Measurements from ENCODE around the gene TICAM2.

Gene TICAM2

DNA sequence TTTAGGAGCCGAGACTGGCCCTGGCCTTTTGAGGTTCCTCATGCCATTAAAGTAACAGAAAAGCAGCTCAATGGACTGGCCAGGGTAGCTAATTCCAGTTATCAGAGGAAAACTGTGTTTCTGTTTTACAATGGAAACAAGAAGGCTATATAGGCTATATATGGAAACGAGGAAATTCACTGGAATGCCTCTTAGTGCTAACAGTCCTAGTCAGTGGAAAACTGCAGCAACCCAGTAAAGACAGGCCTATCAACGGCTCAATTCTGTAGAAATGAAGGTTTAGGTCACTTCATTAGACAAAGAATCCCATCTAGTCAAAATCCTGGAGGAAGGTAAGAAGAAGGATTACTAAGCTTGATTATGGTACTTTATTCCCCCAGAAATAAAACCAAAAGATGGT is 3.2 kb upstream of the TICAM2 start:
- DNase-seq, result no peak

DNA sequence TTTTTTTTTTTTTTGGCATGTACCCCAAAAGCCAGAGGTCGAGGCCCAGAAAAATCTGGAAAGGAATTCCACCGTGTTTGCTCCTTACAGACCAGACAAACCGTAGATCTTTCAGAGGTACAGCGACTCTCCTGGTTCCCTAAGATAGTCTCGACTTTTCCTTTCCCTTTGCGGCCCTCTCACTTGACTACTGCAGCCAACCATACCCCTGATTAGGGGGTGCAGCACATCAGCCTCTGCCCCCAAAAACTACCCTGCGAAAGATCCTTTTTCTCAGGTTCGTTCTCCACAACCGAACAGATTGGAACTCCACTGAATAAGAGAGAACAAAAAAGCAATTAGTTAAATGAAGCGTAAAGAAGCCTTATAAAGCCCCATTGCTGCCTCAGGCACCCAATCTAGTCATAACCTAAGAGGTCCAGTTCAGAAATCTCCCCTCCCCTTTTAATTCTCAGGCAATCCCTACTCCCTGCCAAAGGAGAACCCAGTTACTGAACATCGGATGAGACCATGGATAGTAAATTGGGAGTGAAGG is 379 bp upstream of the TICAM2 start:
- DNase-seq, result no peak

DNA sequence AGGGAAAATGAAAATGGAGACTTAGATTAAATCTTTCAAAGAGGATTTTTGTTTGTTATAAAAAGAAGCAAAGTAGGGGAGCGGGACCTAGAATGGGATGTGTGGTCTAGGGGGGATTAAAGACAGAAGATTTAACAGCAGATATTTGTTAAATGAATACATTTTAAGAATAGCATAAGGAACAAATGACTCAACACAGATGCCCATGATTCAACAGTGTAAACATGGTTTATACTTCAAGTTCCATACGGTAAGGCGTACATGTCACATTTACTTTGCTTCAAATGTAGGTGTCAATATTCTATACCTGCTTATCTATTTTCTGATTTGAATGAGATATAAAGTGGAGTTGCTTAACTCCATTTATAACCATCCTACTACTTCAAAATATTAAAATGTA is 1.5 kb downstream of the TICAM2 start:
- DNase-seq, result no peak

DNA sequence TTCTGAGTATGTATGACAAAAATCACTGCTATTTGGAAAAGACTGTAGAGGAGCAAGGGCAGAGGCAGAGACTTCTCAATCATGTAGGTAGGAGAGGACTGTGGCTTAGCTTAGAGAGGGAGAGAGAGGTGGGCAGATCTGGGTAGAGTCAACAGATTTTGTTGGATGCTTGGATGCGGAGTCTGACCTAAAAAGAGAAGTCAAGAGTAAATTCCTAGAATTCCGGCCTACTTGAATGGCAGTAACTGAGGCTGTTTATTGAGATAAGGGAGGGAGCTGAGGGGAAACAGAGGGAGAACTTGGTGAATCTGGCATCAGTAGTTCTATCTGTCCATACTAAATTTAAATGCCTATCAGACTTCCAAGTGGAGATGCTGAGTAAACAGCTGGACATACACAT is 2.4 kb downstream of the TICAM2 start:
- DNase-seq, result no peak

DNA sequence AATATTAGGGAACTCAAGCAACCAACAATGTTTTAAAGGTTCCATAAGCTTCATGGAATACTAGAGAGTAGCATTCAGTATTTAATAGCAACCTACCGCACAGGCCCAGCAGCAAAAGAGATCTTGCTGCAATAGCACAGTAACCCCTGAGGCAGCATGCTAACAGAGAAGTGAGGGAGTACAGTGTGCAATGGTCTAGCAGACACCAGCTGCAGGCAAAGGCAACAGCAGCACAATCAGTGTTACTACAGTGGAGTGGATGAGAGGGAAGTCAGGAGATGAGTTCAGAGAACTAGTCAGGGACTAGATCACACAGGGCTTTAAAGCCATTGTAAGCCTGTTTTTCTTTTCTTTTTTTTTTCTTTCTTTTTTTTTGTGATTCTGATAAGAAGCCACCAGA is 2.8 kb downstream of the TICAM2 start:
- peak; percentile 39 for DNase-seq

DNA sequence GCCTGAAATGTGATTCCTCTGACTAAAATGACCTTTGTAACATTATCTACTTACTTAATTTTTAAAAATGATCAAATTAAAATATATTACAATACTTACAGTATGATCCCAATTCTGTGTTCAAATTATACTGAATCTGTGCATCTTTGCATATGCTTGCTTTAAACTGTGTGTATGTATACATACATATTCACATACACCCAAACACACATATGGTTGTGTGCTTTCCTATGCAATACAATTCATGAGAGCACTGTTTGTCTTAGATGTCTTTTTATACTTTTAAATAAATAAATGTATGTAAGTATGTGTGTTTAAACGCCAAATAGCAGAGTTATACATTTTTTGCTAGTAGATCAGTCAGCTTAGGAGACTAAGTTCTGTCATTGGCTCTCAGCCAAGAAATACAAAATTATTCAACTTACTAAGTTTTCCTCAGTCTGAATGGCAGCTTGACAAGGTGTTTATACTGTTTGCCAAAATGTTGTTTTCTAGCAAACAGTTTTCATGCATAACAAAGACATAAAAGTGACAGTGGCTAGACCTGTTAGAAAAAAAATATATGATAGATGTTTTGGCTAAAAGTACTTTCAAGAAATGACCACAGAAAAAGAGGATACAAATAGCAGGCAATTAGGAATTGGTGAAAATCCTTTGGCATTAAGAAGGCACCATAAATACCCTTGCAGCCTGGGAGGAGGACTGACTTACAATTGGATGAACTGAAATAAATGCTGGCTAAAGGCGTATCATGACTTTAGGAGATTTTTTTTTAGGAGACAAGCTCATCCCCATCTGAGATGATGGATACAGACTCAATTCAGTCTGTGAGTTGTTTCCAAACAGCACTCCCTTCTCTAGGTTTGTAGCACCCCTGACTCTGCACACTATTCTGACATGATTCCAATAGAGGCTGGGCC is 7.9 kb downstream of the TICAM2 start:
- DNase-seq, result no peak

DNA sequence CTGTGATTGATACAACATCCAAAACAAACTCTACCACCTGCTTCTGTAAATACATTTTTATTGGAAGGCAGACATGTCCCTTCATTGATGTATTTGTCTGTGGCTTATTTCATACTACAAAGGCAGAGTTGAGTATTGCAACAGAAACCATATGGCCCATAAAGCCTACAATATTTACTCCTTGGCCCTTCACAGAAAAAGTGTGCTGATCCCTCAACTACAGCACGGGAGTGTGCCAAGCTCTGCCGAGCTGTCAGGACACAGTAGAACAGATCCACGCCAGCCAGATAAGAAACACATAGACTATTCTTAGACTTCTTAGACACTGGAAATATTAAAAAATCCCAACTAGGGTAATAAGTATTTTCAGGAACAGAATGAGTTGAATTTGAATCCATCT is 13.2 kb downstream of the TICAM2 start:
- DNase-seq, result no peak

DNA sequence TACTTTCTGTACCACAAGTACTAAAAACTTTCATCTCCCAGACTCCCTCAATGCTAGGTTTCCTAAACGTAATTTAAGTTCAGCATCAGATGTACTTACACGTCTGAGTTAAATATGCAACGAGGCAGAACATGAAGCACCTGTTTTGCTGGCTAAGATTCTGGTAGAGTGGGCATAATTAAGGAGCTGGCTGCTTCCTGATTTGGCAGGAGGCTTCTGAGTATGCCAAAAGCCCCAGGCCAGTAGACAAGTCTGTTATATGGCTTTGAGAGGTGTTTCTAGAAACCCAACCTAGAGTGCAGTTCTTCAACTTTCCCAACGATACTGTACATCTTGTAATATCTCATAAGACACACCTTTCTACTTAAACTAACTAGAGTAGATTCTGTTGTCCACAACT is 13.6 kb downstream of the TICAM2 start:
- no peak for DNase-seq

DNA sequence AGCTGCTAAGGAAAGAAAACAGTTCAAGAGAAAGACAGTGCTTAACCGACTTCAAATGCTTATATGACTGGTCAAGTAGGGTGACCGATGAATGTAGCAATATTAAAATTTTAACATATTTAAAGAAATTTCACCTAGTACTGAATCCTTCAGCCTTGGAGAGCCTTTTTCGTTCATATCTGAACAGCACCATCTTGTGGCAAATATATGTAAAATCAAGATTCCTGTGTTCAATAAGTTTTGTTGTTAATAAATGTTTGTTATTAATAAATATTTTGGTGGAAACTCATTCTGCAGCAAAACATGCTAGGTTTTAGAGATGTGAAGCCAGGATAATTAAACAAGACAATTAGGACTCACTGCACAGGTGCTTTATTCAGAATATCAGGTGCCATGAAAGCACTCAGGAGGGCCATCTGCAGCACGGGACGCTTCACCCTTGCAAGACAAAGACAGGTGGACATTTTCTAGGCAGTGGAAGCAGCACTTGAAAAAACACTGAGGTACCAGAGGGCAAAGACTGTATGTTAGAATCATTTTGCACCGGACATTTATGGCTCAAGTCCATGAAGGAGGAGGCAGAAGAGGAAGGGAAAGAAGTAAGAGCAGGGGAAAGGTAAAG is 15.6 kb downstream of the TICAM2 start:
- DNase-seq, result peak; percentile 28

DNA sequence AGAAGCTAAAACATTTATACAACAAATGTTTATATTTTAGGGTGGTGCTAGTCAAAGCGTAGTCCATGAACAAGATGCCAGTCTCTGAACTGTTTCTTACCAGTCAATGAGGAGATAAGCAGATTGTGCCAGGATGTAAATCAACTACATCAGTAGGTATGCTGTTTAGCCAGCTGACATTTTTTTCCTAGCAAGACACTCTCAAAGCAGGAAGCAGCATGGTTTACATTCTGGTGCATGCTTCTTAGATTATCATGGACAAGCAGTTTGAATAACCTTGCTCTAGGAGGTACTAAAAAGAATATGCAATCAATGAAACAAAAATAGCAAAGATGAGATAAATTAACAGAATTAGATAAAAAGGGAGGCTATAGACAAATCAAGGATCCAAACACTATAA is 17.0 kb downstream of the TICAM2 start:
- no peak for DNase-seq

DNA sequence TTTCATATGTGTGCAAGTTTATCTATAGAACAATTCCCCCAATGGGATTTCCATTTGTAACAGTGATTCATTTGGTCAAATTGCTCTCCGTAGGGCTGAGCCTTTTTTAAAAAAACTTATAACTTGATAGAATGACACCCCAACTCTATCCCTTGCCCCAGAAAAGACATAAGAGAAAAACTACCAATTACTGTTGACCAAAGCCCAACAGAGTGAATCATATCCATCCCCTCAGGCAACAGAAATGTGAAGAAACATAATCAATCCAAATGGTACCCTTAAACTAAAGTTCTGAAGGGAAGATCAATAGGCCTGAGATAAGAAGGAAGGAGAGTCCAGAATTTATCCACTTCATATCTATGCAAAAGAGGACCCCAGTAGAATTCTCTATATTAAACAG is 17.8 kb downstream of the TICAM2 start:
- DNase-seq, result no peak

DNA sequence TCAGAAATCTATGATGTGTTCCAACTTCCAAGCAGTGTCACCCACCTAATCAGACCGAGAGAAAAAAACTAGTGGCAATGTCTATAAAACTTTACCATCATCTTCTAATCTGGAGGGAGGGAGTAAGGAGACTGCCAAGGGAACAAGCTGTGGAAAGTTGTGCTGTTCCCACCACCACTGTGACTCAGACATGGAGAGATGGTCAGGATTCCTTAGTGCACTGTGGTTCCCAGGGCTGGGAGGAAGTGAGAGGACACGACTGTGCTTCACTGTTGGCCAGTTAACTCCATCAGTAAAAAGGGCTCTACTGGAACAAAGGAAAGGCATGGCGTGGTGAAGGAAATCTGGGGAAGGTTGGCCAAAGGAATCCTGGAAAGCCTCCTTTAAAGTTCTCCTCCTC is 18.8 kb downstream of the TICAM2 start:
- DNase-seq, result no peak

DNA sequence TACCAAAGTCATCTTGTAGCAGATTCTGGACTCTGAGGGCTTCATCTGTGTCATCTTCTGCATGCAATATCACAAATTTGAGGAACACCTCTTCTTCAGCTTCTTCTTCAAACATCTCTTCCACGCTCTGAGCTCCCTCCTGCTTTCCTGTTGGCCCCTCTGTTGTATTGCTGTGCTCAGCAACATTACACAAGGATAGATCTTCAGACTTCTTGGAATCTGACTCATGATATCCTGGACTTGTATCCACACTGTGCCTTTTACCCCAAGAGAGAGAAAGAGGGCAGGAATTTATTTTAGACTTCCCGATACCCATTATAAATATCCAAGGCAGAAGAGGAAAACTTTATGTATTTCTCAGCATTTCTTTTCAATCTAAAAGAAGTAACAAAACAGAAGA is 21.3 kb downstream of the TICAM2 start:
- DNase-seq, result no peak

DNA sequence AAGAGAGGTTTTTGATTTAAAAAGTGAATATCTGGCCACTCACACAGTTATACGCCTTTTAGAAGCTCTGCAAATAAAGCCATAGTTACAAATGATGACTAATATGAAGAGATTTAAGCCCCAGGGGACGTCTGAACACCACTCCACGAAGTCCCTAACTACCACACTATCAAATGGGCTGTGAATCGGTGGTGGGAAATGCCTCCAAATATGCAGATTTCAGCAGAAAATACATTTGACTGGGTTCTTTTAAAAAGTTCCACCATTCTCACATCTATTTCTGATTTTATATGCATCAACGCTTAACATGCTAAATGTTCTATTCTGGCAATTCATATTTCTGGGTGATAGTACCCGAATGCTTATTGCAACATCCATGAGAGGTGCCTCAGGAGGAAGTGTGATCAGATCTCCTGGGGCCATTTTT is 22.5 kb downstream of the TICAM2 start:
- DNase-seq, result peak; percentile 23

DNA sequence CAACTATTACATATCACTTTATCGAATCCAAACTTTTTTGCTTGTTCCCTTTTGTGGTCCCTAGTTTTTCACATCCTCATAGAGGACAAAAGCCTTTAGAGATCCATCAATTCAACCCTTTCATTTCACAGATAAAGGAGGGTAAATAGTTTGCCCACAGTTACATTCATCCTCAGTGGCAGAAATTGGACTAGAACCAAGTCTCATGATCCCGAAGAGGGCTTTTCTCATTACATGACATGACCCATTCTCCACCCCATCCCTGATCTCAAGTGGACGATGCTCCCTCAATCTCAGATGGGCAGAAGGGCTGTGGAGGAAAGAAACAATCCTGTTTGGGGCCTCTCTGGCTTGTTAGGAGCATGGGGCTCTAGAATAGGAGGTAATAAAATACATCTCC is 23.1 kb downstream of the TICAM2 start:
- peak; percentile 21 for DNase-seq

DNA sequence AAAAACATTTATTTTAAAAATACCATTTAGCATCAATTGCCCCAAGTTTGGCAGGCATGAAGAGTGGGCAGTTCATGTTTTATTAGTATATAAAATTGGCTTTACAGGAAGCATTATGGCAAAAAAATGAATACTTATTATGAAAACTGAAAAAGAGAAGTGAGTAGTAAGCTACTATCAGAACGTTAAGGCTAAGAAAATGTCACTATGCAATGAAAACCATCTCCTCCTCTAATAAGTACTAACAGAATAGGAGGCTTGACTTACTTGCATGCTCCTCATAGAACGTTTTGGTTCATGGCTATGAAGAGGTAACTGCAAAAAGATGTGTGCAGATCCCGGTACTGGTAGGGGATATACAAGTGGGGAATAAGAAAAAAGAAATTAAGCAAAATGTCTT is 23.6 kb downstream of the TICAM2 start:
- peak; percentile 45 for DNase-seq

DNA sequence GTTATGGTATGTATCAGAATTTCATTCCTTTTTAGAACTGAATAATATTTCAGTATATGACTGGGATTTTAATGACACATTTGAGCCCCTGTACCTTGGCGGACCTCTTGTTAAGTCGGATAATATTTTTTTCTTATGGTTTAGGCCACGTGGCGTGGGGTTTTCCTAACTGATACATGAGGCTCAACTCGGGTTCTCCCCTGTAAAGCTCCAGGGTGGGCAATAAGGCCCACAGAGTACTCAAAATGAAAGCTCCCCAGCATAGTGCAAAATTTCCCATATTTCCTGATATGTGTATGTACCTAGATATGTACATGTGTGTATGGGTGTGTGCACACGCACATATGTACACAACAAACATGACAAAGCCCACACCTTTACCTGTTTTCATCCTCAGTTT is 24.5 kb downstream of the TICAM2 start:
- DNase-seq, result no peak

DNA sequence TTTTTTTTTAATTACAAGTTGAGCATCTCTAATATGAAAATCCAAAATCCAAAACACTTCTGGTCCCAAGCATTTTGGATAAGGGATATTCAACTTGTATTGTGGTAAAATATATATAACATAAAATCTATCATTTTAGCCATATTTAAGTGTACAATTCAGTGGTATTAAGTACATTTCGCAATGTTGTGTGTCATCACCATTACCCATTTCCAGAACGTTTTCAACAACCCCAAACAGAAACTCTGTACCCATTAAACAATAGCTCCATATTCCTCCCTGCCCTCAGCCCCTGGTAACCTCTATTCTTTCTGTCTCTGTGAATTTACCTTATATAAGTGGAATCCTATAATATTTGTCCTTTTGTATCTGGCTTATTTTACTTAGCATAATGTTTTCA is 24.9 kb downstream of the TICAM2 start:
- peak; percentile 40 for DNase-seq

DNA sequence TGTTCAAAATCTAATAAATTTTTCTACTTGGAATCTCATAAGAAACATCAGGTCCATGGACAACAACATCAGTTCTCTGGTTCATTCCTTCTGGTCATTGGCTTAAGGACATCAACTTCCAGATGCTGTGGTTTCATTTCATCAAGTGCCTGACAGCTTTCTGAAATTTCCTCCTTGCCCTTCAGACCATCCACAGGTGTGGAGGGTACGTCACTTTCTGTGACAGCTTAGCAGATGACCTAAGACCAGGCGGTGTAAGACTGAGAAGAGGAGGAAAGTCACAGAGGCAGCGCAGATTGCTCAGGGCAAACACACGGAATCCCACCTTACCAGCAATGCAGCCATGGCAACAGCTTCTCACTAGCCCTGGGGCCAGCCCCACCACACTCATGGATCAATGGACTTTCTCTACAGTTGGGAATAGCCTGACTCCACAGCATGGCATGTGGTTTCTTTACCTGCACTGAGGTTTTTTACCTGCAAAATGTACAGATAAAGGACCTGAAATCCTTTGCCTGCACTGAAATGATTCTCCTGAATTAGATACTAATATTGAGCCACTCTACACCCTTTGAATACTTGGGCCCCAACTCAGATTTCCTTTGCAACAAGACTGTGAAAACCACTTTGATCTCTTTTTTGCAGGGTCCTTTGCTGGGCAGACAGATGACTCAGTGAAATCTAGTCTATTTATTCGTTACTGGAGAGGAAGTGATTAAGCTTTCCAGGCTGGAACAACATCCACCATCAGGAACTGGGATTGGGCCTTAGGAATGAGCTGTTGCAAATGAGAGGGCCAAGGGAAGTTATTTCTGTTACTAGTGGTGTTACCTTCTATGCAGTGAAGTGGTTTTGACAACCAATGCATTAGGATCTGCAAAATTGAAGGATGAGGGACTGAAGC is 26.9 kb downstream of the TICAM2 start:
- DNase-seq, result no peak

DNA sequence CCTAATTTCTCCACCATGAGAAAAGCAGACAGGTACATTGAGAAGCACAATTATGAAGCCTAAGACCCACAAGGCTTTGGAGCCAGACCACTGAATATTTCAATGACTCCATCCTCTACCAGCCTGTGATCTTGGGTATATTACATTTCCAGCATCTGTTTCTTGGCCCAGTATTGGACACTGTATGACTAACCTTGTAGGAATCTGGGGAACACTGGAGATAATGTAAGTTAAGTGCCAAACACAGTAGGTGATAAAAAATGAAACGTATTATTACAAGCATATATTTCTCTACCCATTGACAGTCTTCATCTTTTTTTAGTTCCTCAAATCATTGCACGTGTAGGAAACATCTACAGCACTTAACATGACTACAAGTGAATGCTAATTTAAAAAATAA is 29.1 kb downstream of the TICAM2 start:
- DNase-seq, result no peak

DNA sequence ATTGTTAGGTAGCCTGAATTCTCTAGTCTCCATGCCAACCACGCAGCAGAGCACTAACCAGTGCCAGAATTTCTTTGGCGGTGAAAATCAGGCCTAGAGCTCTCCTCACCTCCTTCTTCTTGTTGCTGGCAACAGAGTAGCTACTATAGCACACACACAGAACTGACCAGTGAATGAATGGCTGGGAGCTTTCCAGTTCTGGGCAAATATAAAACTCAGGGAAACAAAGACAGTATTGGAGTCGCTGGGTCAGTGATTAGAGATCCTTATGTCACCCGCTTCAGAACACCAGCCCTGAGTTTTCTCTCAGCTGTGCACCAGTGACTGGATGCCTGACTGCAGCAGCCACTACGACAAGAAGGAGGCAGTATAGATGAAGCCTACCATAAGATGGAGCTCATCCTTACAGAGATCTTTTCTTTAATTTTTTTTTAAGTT is 30.8 kb downstream of the TICAM2 start:
- no peak for DNase-seq

DNA sequence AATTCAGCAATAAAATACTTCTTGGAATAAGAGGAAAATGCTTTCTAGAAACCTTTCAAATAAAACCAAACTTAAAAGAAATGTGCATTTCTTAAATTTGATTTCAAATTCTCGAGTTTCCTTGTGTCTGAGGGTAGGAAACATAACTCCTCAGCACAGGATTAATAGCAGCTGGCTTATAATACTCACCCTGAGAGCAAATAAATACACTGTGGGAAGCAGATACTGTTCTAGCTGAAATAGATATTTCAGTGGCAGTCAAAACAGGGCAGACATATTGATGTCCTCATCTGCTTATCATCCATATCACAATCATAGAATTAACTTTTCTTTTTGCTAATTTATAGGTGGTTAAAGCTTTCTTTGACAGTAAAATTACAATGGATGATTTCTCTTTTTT is 33.6 kb downstream of the TICAM2 start:
- DNase-seq, result no peak

DNA sequence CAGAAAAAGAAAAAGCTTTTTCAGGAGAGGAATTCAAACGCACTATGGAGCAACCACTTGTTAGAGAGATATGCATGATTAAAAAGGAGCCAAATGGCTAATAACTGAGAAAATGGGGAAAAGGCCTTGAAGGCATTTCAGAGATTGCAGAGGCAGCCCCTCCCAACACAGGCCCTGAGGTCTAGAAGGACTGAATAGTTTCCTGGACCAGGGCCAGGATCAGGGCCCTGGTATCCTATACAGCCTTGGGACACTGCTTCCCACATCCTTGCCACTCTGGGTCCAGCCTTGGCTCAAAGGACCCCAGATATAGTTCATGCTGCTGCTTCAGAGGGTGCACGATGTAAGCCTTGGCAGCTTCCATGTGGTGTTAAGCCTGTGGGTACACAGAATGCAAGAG is 37.0 kb downstream of the TICAM2 start:
- no peak for DNase-seq

All from MV-4-11 (cell line).